ENCODE data around the gene MEN1. TPM values are rescaled to one million over a fixed set of nuclear protein-coding genes. Genes with fewer than 3 reads are reported as not detected.

MEN1 gene
- total and polyA plus RNA-seq, 9 of the 15 experiments (the other 6 are each of a cell fraction or from before 2014, with no cell fraction given): 3.4 to 57.2 (median 19.3) TPM

- TF ChIP-seq ASH1L (IDR thresholded peaks at IDR 0.05; ENCODE audit: borderline replicate concordance, low read depth, partially characterized antibody): no peak
Measured at GRCh38 chr11:64804346-64805210, 5.8 kb downstream of the MEN1 start (continued).

GRCh38 chr11:64803846-64804345 lies 6.5 kb downstream of the MEN1 start:
- in situ Hi-C loops (cut with MboI): no loop called here
- H3K4me3 ChIP-seq: peak overlapping the region; percentile 55
- TF ChIP-seq NELFE (IDR thresholded peaks at IDR 0.05; ENCODE audit: insufficient read depth, insufficient read length) (no peak), HLTF (IDR thresholded peaks at IDR 0.05) (no peak), TAF1 (IDR thresholded peaks at IDR 0.05; ENCODE audit: control insufficient read depth, extremely low read depth, insufficient read depth, low read length, severe bottlenecking) (no peak), KAT8 (IDR thresholded peaks at IDR 0.05; ENCODE audit: low read depth) (no peak), FOS (IDR thresholded peaks at IDR 0.05; ENCODE audit: extremely low read depth, insufficient read length) (no peak), POLR2AphosphoS2 (IDR thresholded peaks at IDR 0.05; ENCODE audit: low read length) (0 out of 2 replicates have a peak, but pooled peaks have one; percentile 2), PHF8 (IDR thresholded peaks at IDR 0.05; ENCODE audit: borderline replicate concordance, low read length) (0 out of 2 replicates have a peak, but pooled peaks have one; percentile 2)
- 44% methylated on average over 15 of the region's 15 CpGs for whole genome bisulfite sequencing (ENCODE audit: insufficient coverage, low coverage, missing lambda C conversion rate)
- no peak overlapping the region; the same call in 1 of the 2 replicates for H2AFZ ChIP-seq (ENCODE audit: low read depth, low read length)
- peaks cover 49% of the 10 kb centered on the region; the same call in 2 of the 3 replicates for H3K36me3 ChIP-seq (ENCODE audit: control insufficient read depth, insufficient read depth, low read length)
- H3K4me1 ChIP-seq (replicated peaks in 1 of 2; ENCODE audit: control insufficient read depth in 2 of 2, insufficient read depth in 2 of 2, low read length in 2 of 2): peaks cover 30 to 62% of the 10 kb centered on the region in 2 experiments
- intact Hi-C loops (cut with micrococcal nuclease): loop anchor here (2.0 to 5.0 kb wide), 2 partner anchors 25 to 38 kb away; partner anchors contain the start of genes CDC42BPG and SF1
- H4K20me1 ChIP-seq (replicated peaks; ENCODE audit: control insufficient read depth, insufficient read depth, low read length): no peaks in the 10 kb centered on the region
- ChIA-PET POLR2A (interaction anchor here (1.2 to 1.4 kb wide), 2 partner anchors 9 to 25 kb away, joined by 3 to 4 read pairs; partner anchors contain the start of gene SF1), CTCF (ENCODE audit: low intra/inter-chr PET ratio) (interaction anchor here (0.6 to 1.1 kb wide), 3 partner anchors 17 to 165 kb away, joined by 3 to 4 read pairs (median 4); no protein-coding TSS in a partner anchor)
- no peak for DNase-seq (ENCODE audit: extremely low read depth in 1 of 4, low spot score in 3 of 4)
- peak overlapping the region; percentile 91 for H3K4me2 ChIP-seq (ENCODE audit: insufficient read depth, low read length)
- FAIRE-seq: no peak
- no peaks in the 10 kb centered on the region for H3K9me1 ChIP-seq (ENCODE audit: control insufficient read depth, insufficient read depth, low read length)
- H3K27ac ChIP-seq (ENCODE audit: extremely low read depth, low read depth, low read length): peak overlapping the region; percentile 39
- H3K79me2 ChIP-seq (ENCODE audit: control insufficient read depth, insufficient read depth, low read length): peaks cover 1% of the 10 kb centered on the region; the same call in 1 of the 3 replicates
- H3K27me3 ChIP-seq (ENCODE audit: control insufficient read depth in 2 of 2, insufficient read depth in 2 of 2, low read length in 2 of 2): no peaks in the 10 kb centered on the region
- BruUV-seq (replicated peaks): TSS peak; percentile 41
- H3K9me3 ChIP-seq (replicated peaks; ENCODE audit: control insufficient read depth, insufficient read depth, low read depth, low read length): no peaks in the 10 kb centered on the region
- H3K9ac ChIP-seq (ENCODE audit: insufficient read depth in 1 of 2, low read depth in 2 of 2, low read length in 2 of 2): peak overlapping the region; percentile 62 to 87; a peak in 3 of 4 replicates
- ATAC-seq: peak; percentile 41
